Loucy (cell line): ENCODE measurements around the gene HUS1B.

Experiments
- H2AFZ ChIP-seq: fragments of 200-600 bp; sonication (generic); 2 replicates; pipeline ENCODE4 v1.6.0; 2016; ENCODE audit warnings: antibody characterized with exemption, mild to moderate bottlenecking, low read length, moderate library complexity
- H3F3A ChIP-seq: fragments of 200-600 bp; 2 replicates; pipeline ENCODE4 v1.6.0; 2016; ENCODE audit warnings: antibody characterized with exemption, low read depth, mild to moderate bottlenecking
- H3K27me3 ChIP-seq: fragments of 200-600 bp; sonication (generic); 2 replicates; pipeline ENCODE4 v1.6.1; 2014; ENCODE audit warnings: low read length, mild to moderate bottlenecking; ENCODE audit not compliant: insufficient read depth, poor library complexity, severe bottlenecking
- H3K36me3 ChIP-seq: fragments of 200-600 bp; sonication (generic); 2 replicates; pipeline ENCODE4 v1.6.1; 2016; ENCODE audit warnings: low read length; ENCODE audit not compliant: insufficient read depth
- H3K4me1 ChIP-seq: fragments of 200-600 bp; sonication (generic); 2 replicates; pipeline ENCODE4 v1.5.1; 2014; ENCODE audit warnings: low read length, mild to moderate bottlenecking; ENCODE audit not compliant: insufficient read depth, poor library complexity, severe bottlenecking
- H3K4me2 ChIP-seq: fragments of 200-600 bp; sonication (generic); 2 replicates; pipeline ENCODE4 v1.6.0; 2014; ENCODE audit warnings: antibody characterized with exemption, low read length, low read depth, mild to moderate bottlenecking; ENCODE audit not compliant: poor library complexity, severe bottlenecking
- H3K4me3 ChIP-seq: fragments of 200-600 bp; sonication (generic); 2 replicates; pipeline ENCODE4 v1.5.1; 2014; ENCODE audit warnings: low read length, mild to moderate bottlenecking, mixed read lengths; ENCODE audit not compliant: poor library complexity, severe bottlenecking
- H3K79me2 ChIP-seq: fragments of 200-600 bp; sonication (generic); 2 replicates; pipeline ENCODE4 v1.6.1; 2014; ENCODE audit warnings: low read length; ENCODE audit not compliant: insufficient read depth
- H3K9ac ChIP-seq: fragments of 200-600 bp; sonication (generic); 2 replicates; pipeline ENCODE4 v1.6.0; 2014; ENCODE audit warnings: mild to moderate bottlenecking, low read depth, low read length, moderate library complexity; ENCODE audit not compliant: poor library complexity, severe bottlenecking
- H3K9me2 ChIP-seq: fragments of 200-600 bp; sonication (generic); replicated peaks from 2 replicates; pipeline ENCODE4 v1.6.1; 2016; ENCODE audit warnings: low read depth, low read length, mixed read lengths
- H3K9me3 ChIP-seq: fragments of 200-600 bp; sonication (generic); 2 replicates; pipeline ENCODE4 v1.6.1; 2014; ENCODE audit warnings: mild to moderate bottlenecking, antibody characterized with exemption, low read length, low read depth; ENCODE audit not compliant: insufficient read depth
- H4K20me1 ChIP-seq: fragments of 200-600 bp; sonication (generic); 2 replicates; pipeline ENCODE4 v1.6.0; 2014; ENCODE audit warnings: antibody characterized with exemption, low read length, mild to moderate bottlenecking; ENCODE audit not compliant: insufficient read depth, poor library complexity, severe bottlenecking
- CTCF ChIP-seq: fragments of 200-600 bp; sonication (generic); conservative IDR thresholded peaks from 2 replicates; pipeline ENCODE4 v1.5.1; 2014; ENCODE audit warnings: mild to moderate bottlenecking, antibody characterized with exemption, low read length
- EZH2phosphoT487 ChIP-seq: fragments of 200-600 bp; IDR thresholded peaks from 2 replicates; pipeline ENCODE4 v1.6.1; 2018; ENCODE audit warnings: antibody characterized with exemption, mild to moderate bottlenecking, moderate library complexity, borderline replicate concordance

Gene HUS1B

GRCh38 chr6:609905-610304 lies 47.0 kb downstream of the HUS1B start:
- Histone ChIP-seq H2AFZ (no peak overlapping the region), H3K4me1 (no peaks in the 10 kb centered on the region), H3K27me3 (no peaks in the 10 kb centered on the region), H3K4me2 (no peak overlapping the region), H3K9ac (no peak overlapping the region), H3K79me2 (no peaks in the 10 kb centered on the region), H4K20me1 (no peaks in the 10 kb centered on the region), H3F3A (no peaks in the 10 kb centered on the region), H3K4me3 (no peak overlapping the region), H3K9me3 (no peaks in the 10 kb centered on the region), H3K9me2 (no peaks in the 10 kb centered on the region), H3K36me3 (peaks cover 22% of the 10 kb centered on the region; the same call in 1 of the 2 replicates)
- TF ChIP-seq EZH2phosphoT487 = no peak
- TF ChIP-seq CTCF = no peak

- Histone ChIP-seq H3F3A (no peaks in the 10 kb centered on the region), H3K36me3 (peaks cover 16% of the 10 kb centered on the region; the same call in 1 of the 2 replicates), H3K4me2 (no peak overlapping the region), H3K79me2 (no peaks in the 10 kb centered on the region), H2AFZ (no peak overlapping the region), H3K4me1 (no peaks in the 10 kb centered on the region), H3K4me3 (no peak overlapping the region), H4K20me1 (no peaks in the 10 kb centered on the region), H3K9me2 (no peaks in the 10 kb centered on the region), H3K9me3 (no peaks in the 10 kb centered on the region), H3K27me3 (no peaks in the 10 kb centered on the region), H3K9ac (no peak overlapping the region)
- TF ChIP-seq CTCF (no peak), EZH2phosphoT487 (no peak)
These were observed 50.0 kb downstream of the HUS1B start for GRCh38 chr6:606829-607379.
